Left ventricle myocardium superior (tissue), 1 donor: Measurements from ENCODE around the gene ADAM19. TPM values are rescaled to one million over a fixed set of nuclear protein-coding genes. Genes with fewer than 3 reads are reported as not detected.

ENCODE experiments used
- ATAC-seq: fragments of 200-7000 bp; cut with Tn5 transposase; one replicate; pipeline ENCODE4 v1.9.1; 2020; ENCODE audit warnings: mild to moderate bottlenecking, moderate library complexity
- DNase-seq: peaks from one replicate; pipeline ENCODE4 v3.0.0-alpha.2; 2020
- intact Hi-C: fragments of 100-400 bp; cut with micrococcal nuclease; formaldehyde crosslinking; loops from one replicate; pipeline ENCODE4 v1.11.0; 2022
- total RNA-seq: library from RNA; stranded (reverse); fragmentation: NEBNext Ultra II Directional; extraction: Animal tissue kit (Norgen Biotek cat#: 25700); gene quantifications from one replicate; pipeline ENCODE4 v1.2.1, GENCODE V29; 2021
- donor health status: DM: no; HTN: yes; CAD: no; lungs with severe emphysema.

The ADAM19 gene
- total RNA-seq, 1 donor from 2014 or later, result 9.3 TPM

GRCh38 chr5:157566902-157567489, 8.6 kb downstream of the ADAM19 start:
- ATAC-seq (no peak), DNase-seq (no peak)
- intact Hi-C loops, result loop anchor here (10.0 kb wide), 1 partner anchor 52 kb away; no protein-coding TSS in a partner anchor

- DNase-seq (no peak), ATAC-seq (peak; percentile 36)
- intact Hi-C loops, result loop anchor here (10.0 kb wide), 1 partner anchor 49 kb away; no protein-coding TSS in a partner anchor
Observed at GRCh38 chr5:157563929-157564716, 11.5 kb downstream of the ADAM19 start.

GRCh38 chr5:157563373-157563928, 12.1 kb downstream of the ADAM19 start:
- peak; percentile 59 for ATAC-seq
- peak; percentile 67 for DNase-seq
- intact Hi-C loops, result loop anchor here (10.0 kb wide), 1 partner anchor 49 kb away; no protein-coding TSS in a partner anchor

- intact Hi-C loops, result loop anchor here (10.0 kb wide), 1 partner anchor 47 kb away; no protein-coding TSS in a partner anchor
- peak; percentile 86 for DNase-seq
- peak; percentile 62 for ATAC-seq
Observed at GRCh38 chr5:157562111-157562581, 13.4 kb downstream of the ADAM19 start.

GRCh38 chr5:157561110-157561509, 14.5 kb downstream of the ADAM19 start:
- DNase-seq (no peak), ATAC-seq (peak; percentile 65)
- intact Hi-C loops, result loop anchor here (10.0 kb wide), 1 partner anchor 46 kb away; no protein-coding TSS in a partner anchor

- intact Hi-C loops, result no loop called here
- DNase-seq (no peak), ATAC-seq (no peak)
Observed at GRCh38 chr5:157559301-157559700, 16.3 kb downstream of the ADAM19 start.

- intact Hi-C loops, result no loop called here
- DNase-seq (no peak), ATAC-seq (no peak)
Observed at GRCh38 chr5:157558681-157559080, 16.9 kb downstream of the ADAM19 start.

GRCh38 chr5:157558041-157558595, 17.5 kb downstream of the ADAM19 start:
- DNase-seq (no peak), ATAC-seq (no peak)
- intact Hi-C loops, result no loop called here

GRCh38 chr5:157556615-157557418, 18.8 kb downstream of the ADAM19 start:
- no peak for ATAC-seq
- no peak for DNase-seq
- intact Hi-C loops, result no loop called here

- DNase-seq, result no peak
- intact Hi-C loops, result no loop called here
- ATAC-seq, result peak; percentile 27
Observed at GRCh38 chr5:157555037-157555640, 20.4 kb downstream of the ADAM19 start.

- DNase-seq, result no peak
- ATAC-seq, result peak; percentile 27
- intact Hi-C loops, result no loop called here
Observed at GRCh38 chr5:157554179-157555036, 21.2 kb downstream of the ADAM19 start.

GRCh38 chr5:157552650-157553049, 22.9 kb downstream of the ADAM19 start:
- no peak for DNase-seq
- ATAC-seq, result no peak
- intact Hi-C loops, result no loop called here

- no peak for ATAC-seq
- no peak for DNase-seq
- intact Hi-C loops, result no loop called here
Observed at GRCh38 chr5:157550663-157551062, 24.9 kb downstream of the ADAM19 start.

- intact Hi-C loops, result no loop called here
- DNase-seq (no peak), ATAC-seq (peak; percentile 32)
Observed at GRCh38 chr5:157549954-157550549, 25.5 kb downstream of the ADAM19 start.

- no peak for DNase-seq
- ATAC-seq, result no peak
- intact Hi-C loops, result no loop called here
Observed at GRCh38 chr5:157549283-157549629, 26.3 kb downstream of the ADAM19 start.

GRCh38 chr5:157548513-157549282, 26.9 kb downstream of the ADAM19 start:
- intact Hi-C loops, result no loop called here

More at GRCh38 chr5:157548513-157549282, 26.9 kb downstream of the ADAM19 start:
- DNase-seq (no peak), ATAC-seq (peak; percentile 23)
